HL-60 (cell line): Measurements from ENCODE around the gene SOX18.

Experiments used
- CTCF ChIP-seq: IDR thresholded peaks from one replicate; pipeline ENCODE4 v1.5.1; 2011; ENCODE audit warnings: low read length, control low read depth, inconsistent platforms; ENCODE audit not compliant: insufficient read depth
- POLR2AphosphoS5 ChIP-seq: IDR thresholded peaks from 2 replicates; pipeline ENCODE4 v1.6.1; 2012; ENCODE audit warnings: low read depth

GRCh38 chr20:64027981-64028685 is 21.3 kb downstream of the SOX18 start:
- TF ChIP-seq CTCF (no peak), POLR2AphosphoS5 (no peak)
